Mesenchymal stem cell (in vitro differentiated cells and primary cell): ENCODE results near the gene CD81.

Experiments used
- DNase-seq: peaks from one replicate; pipeline ENCODE4 v3.0.0-alpha.2; 2013
- H2AFZ ChIP-seq: one replicate; pipeline ENCODE4 v1.6.1; 2013; ENCODE audit warnings: low read depth, mild to moderate bottlenecking, control low read depth, inconsistent platforms, low read length, moderate library complexity
- H2AK5ac ChIP-seq: 2 replicates; pipeline ENCODE4 v1.6.1; 2013; ENCODE audit warnings: low read length, moderate library complexity, mild to moderate bottlenecking, inconsistent platforms; ENCODE audit not compliant: severe bottlenecking
- H2BK120ac ChIP-seq: one replicate; pipeline ENCODE4 v1.6.1; 2013; ENCODE audit warnings: low read depth, mild to moderate bottlenecking, inconsistent platforms, low read length, moderate library complexity
- H2BK12ac ChIP-seq, 2 experiments: one replicate each; pipeline ENCODE4 v1.6.1; 2013; ENCODE audit warnings: inconsistent platforms in 2 of 2, low read length in 2 of 2, mild to moderate bottlenecking in 2 of 2, moderate library complexity in 2 of 2, control low read depth in 1 of 2
- H2BK15ac ChIP-seq: one replicate; pipeline ENCODE4 v1.6.1; 2013; ENCODE audit warnings: mild to moderate bottlenecking, low read depth, inconsistent platforms; ENCODE audit not compliant: poor library complexity, severe bottlenecking
- H2BK5ac ChIP-seq: 2 replicates; pipeline ENCODE4 v1.6.1; 2013; ENCODE audit warnings: low read depth, mild to moderate bottlenecking, low read length, control low read depth, inconsistent platforms; ENCODE audit not compliant: poor library complexity, severe bottlenecking
- H3K14ac ChIP-seq, 2 experiments: one replicate each; pipeline ENCODE4 v1.6.1; 2013; ENCODE audit warnings: inconsistent platforms in 2 of 2, low read length in 2 of 2, control low read depth in 1 of 2, mild to moderate bottlenecking in 1 of 2, moderate library complexity in 1 of 2
- H3K18ac ChIP-seq, 2 experiments: one replicate each; pipeline ENCODE4 v1.6.1; 2013; ENCODE audit warnings: inconsistent platforms in 2 of 2, low read length in 2 of 2, control low read depth in 1 of 2, low read depth in 1 of 2, mild to moderate bottlenecking in 1 of 2
- H3K23ac ChIP-seq, 2 experiments: one replicate each; pipeline ENCODE4 v1.6.1; 2013; ENCODE audit warnings: inconsistent platforms in 2 of 2, low read length in 2 of 2, mild to moderate bottlenecking in 2 of 2, moderate library complexity in 2 of 2, control low read depth in 1 of 2
- H3K27ac ChIP-seq: 2 replicates; pipeline ENCODE4 v1.5.1; 2013; ENCODE audit warnings: mild to moderate bottlenecking, moderate library complexity, low read length, control low read depth, inconsistent platforms; ENCODE audit not compliant: poor library complexity, severe bottlenecking
- H3K27me3 ChIP-seq, 2 experiments: 2 replicates each; pipeline versions ENCODE4 v1.6.1 to v1.7.0; 2013; ENCODE audit warnings: low read length in 2 of 2, mild to moderate bottlenecking in 2 of 2, moderate library complexity in 2 of 2, control low read depth in 1 of 2, inconsistent platforms in 1 of 2; ENCODE audit not compliant: control insufficient read depth in 1 of 2, insufficient read depth in 1 of 2
- H3K36me3 ChIP-seq, 2 experiments: 2 replicates each; pipeline versions ENCODE4 v1.6.1 to v1.7.0; 2013; ENCODE audit warnings: low read length in 2 of 2, control low read depth in 1 of 2, inconsistent platforms in 1 of 2, low read depth in 1 of 2, mild to moderate bottlenecking in 1 of 2; ENCODE audit not compliant: insufficient read depth in 2 of 2, control insufficient read depth in 1 of 2
- H3K4ac ChIP-seq, 2 experiments: one replicate each; pipeline ENCODE4 v1.6.1; 2013; ENCODE audit warnings: inconsistent platforms in 2 of 2, low read length in 2 of 2, mild to moderate bottlenecking in 2 of 2, moderate library complexity in 2 of 2, control low read depth in 1 of 2, low read depth in 1 of 2
- H3K4me1 ChIP-seq: 2 replicates; pipeline ENCODE4 v1.6.1; 2013; ENCODE audit warnings: low read depth, low read length, control low read depth; ENCODE audit not compliant: control insufficient read depth, insufficient read depth
- H3K4me2 ChIP-seq: 2 replicates; pipeline ENCODE4 v1.6.1; 2013; ENCODE audit warnings: low read length, mild to moderate bottlenecking, inconsistent platforms; ENCODE audit not compliant: poor library complexity, severe bottlenecking
- H3K4me3 ChIP-seq, 2 experiments: 2 replicates each; pipeline versions ENCODE4 v1.5.1 to v1.7.0; 2013; ENCODE audit warnings: low read length in 2 of 2, mild to moderate bottlenecking in 2 of 2, control low read depth in 1 of 2, low read depth in 1 of 2; ENCODE audit not compliant: insufficient read depth in 1 of 2
- H3K79me1 ChIP-seq: replicated peaks from 2 replicates; pipeline ENCODE4 v1.6.1; 2013; ENCODE audit warnings: mild to moderate bottlenecking, control low read depth, low read length, inconsistent platforms; ENCODE audit not compliant: poor library complexity, severe bottlenecking
- H3K9ac ChIP-seq: 2 replicates; pipeline ENCODE4 v1.7.0; 2013; ENCODE audit warnings: mild to moderate bottlenecking, low read length, moderate library complexity
- H3K9me3 ChIP-seq: 2 replicates; pipeline ENCODE4 v1.7.0; 2013; ENCODE audit warnings: mild to moderate bottlenecking, low read length; ENCODE audit not compliant: control insufficient read depth
- H4K8ac ChIP-seq: one replicate; pipeline ENCODE4 v1.6.1; 2013; ENCODE audit warnings: inconsistent platforms, mild to moderate bottlenecking, low read length, moderate library complexity
- H4K91ac ChIP-seq: one replicate; pipeline ENCODE4 v1.6.1; 2013; ENCODE audit warnings: mild to moderate bottlenecking, low read length, inconsistent platforms
- WGBS: methylation state at CpG from one replicate; pipeline ENCODE4 v1.1.7; 2013; ENCODE audit warnings: mixed read lengths; 5-methylcytosine and 5-hydroxymethylcytosine counted together

CD81 gene

GRCh38 chr11:2383852-2384804 lies 7.0 kb downstream of the CD81 start:
- H4K8ac ChIP-seq: peak overlapping the region; percentile 70
- H3K27me3 ChIP-seq: no peaks in the 10 kb centered on the region
- peak overlapping the region; percentile 79 for H3K18ac ChIP-seq
- 85% methylated on average over 32 of the region's 33 CpGs for WGBS
- no peak overlapping the region for H2AK5ac ChIP-seq
- H2BK15ac ChIP-seq: no peak overlapping the region
- H3K79me1 ChIP-seq: no peaks in the 10 kb centered on the region
- peak overlapping the region; percentile 39 for H3K27ac ChIP-seq
- peak overlapping the region in 1 of 2 experiments; percentile 32 for H3K4ac ChIP-seq
- no peak overlapping the region for H2AFZ ChIP-seq
- peak overlapping the region; percentile 63 for H3K9ac ChIP-seq
- DNase-seq: no peak
- no peak overlapping the region for H3K4me2 ChIP-seq
- peak overlapping the region; percentile 52 for H4K91ac ChIP-seq
- no peaks in the 10 kb centered on the region for H3K9me3 ChIP-seq
- no peak overlapping the region for H3K14ac ChIP-seq
- peaks cover 22 to 67% of the 10 kb centered on the region in 2 experiments for H3K36me3 ChIP-seq
- peak overlapping the region in 1 of 2 experiments; percentile 72 for H2BK12ac ChIP-seq
- H2BK120ac ChIP-seq: no peak overlapping the region
- H2BK5ac ChIP-seq: no peak overlapping the region
- peaks cover 86% of the 10 kb centered on the region for H3K4me1 ChIP-seq
- H3K4me3 ChIP-seq: peak overlapping the region in 1 of 2 experiments; percentile 6
- H3K23ac ChIP-seq: no peak overlapping the region

DNA sequence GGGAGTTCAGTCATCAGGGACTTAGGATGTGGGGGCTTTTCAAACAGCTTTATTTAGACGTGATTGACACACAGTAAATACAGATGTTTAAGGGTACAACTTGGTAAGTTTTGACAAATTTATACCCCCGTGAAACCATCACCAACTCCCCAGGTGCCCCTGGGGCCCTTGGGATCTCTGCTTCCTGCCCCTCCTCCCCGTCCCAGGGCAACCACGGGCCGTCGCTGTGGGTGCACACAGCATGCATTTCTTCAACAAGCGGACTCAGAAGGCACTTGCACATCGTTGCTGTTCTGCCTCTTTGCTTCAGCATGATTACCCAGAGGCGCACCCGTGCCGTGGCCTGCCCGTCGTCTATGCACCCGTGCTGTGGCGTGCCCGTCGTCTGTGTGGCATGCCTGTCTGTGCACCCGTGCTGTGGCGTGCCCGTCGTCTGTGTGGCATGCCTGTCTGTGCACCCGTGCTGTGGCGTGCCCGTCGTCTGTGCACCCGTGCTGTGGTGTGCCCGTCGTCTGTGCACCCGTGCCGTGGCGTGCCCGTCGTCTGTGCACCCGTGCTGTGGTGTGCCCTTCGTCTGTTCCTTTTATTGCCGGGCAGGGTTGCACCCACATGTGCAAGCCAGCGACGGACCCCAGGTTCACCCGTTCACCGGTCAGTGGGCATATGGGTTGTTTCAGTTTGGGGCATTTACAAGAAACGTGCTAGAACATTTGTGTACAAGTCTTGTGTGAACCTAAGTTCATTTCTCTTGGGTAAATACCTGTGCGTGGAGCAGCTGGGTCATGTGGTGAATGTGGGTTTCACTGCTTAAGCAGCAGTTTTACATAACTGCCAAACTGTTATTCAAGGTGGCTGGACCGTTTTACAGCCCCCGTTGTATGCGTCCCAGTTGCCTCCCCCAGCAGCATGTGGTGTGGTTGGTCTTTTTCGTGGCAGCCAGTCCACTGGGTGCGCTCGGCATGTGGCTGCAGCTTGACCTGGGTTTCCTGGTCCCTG lies 8.3 kb downstream of the CD81 start:
- no peak overlapping the region for H3K9ac ChIP-seq
- no peak for DNase-seq
- H2BK12ac ChIP-seq: no peak overlapping the region
- no peak overlapping the region for H3K14ac ChIP-seq
- no peaks in the 10 kb centered on the region for H3K27me3 ChIP-seq
- no peak overlapping the region for H4K91ac ChIP-seq
- no peak overlapping the region for H3K4ac ChIP-seq
- H3K79me1 ChIP-seq: no peaks in the 10 kb centered on the region
- no peak overlapping the region for H2BK120ac ChIP-seq
- H2BK5ac ChIP-seq: no peak overlapping the region
- no peak overlapping the region for H4K8ac ChIP-seq
- peaks cover 86% of the 10 kb centered on the region for H3K4me1 ChIP-seq
- H3K23ac ChIP-seq: no peak overlapping the region
- no peak overlapping the region for H2AFZ ChIP-seq
- H3K27ac ChIP-seq: no peak overlapping the region
- peaks cover 30 to 61% of the 10 kb centered on the region in 2 experiments for H3K36me3 ChIP-seq
- H2BK15ac ChIP-seq: no peak overlapping the region
- no peak overlapping the region for H3K18ac ChIP-seq
- peak overlapping the region in 1 of 2 experiments; percentile 6 for H3K4me3 ChIP-seq
- H3K4me2 ChIP-seq: no peak overlapping the region
- no peaks in the 10 kb centered on the region for H3K9me3 ChIP-seq
- H2AK5ac ChIP-seq: no peak overlapping the region
- WGBS: 97% methylated on average over 44 of the region's 48 CpGs

- H4K91ac ChIP-seq: no peak overlapping the region
- H3K36me3 ChIP-seq: peaks cover 35 to 59% of the 10 kb centered on the region in 2 experiments
- no peak overlapping the region for H3K4me2 ChIP-seq
- H3K9me3 ChIP-seq: no peaks in the 10 kb centered on the region
- H2BK120ac ChIP-seq: no peak overlapping the region
- H4K8ac ChIP-seq: no peak overlapping the region
- no peak overlapping the region for H3K18ac ChIP-seq
- no peak overlapping the region for H3K14ac ChIP-seq
- H3K27me3 ChIP-seq: no peaks in the 10 kb centered on the region
- peaks cover 6% of the 10 kb centered on the region for H3K79me1 ChIP-seq
- no peak overlapping the region for H2BK15ac ChIP-seq
- peak overlapping the region; percentile 63 for H3K9ac ChIP-seq
- no peak overlapping the region for H2BK12ac ChIP-seq
- no peak for DNase-seq
- no peak overlapping the region for H2AFZ ChIP-seq
- H2BK5ac ChIP-seq: no peak overlapping the region
- H3K4ac ChIP-seq: no peak overlapping the region
- peak overlapping the region in 1 of 2 experiments; percentile 47 for H3K23ac ChIP-seq
- no peak overlapping the region for H3K4me3 ChIP-seq
- no peak overlapping the region for H3K27ac ChIP-seq
- WGBS: 85% methylated on average over 9 of the region's 9 CpGs
- H2AK5ac ChIP-seq: no peak overlapping the region
- peaks cover 89% of the 10 kb centered on the region for H3K4me1 ChIP-seq
Measured at GRCh38 chr11:2386591-2386990, 9.5 kb downstream of the CD81 start.
